Gastrocnemius medialis (tissue), 4 donors: ENCODE results near the gene ARSI.

Experiments used
- POLR2A ChIP-seq, 2 donors: fragments of 450-650 bp; IDR thresholded peaks; one replicate each; pipeline ENCODE4 v1.6.1; 2017; ENCODE audit warnings: antibody characterized with exemption in 2 of 2, mild to moderate bottlenecking in 2 of 2, moderate library complexity in 2 of 2
- TF ChIP-seq, protein P1 (sequence below), 5 experiments: fragments of 450-650 bp in 3 of 5; fragments of 200-600 bp in 2 of 5; sonication (generic) in 2 of 5; IDR thresholded peaks in 4 of 5; conservative IDR thresholded peaks in 1 of 5; 1 replicate in 4 of 5; 2 replicates in 1 of 5; pipeline ENCODE4 v1.5.1; 2016 to 2019; ENCODE audit warnings: antibody characterized with exemption in 5 of 5, mild to moderate bottlenecking in 3 of 5, moderate library complexity in 3 of 5

DNA sequence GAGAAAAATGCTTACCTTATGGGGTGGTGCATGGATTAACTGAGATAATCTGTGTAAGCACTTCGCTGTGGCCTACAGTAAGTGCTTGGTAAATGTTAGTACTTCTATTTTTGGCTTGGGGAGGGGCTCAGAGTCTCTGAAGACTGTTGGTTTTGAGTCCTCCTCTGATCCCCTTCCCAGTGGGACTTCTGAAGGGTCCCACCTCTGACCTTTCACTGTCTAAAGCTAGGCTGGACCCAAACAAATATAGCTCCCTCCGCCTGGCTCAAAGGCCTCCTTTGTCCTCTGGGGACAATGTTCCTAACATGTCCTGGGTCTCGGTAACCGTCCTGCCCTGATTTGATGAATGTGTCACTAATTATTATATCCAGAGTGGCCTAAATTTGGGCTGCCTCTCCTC, 47.9 kb downstream of the ARSI start:
- TF ChIP-seq, protein P1, sequence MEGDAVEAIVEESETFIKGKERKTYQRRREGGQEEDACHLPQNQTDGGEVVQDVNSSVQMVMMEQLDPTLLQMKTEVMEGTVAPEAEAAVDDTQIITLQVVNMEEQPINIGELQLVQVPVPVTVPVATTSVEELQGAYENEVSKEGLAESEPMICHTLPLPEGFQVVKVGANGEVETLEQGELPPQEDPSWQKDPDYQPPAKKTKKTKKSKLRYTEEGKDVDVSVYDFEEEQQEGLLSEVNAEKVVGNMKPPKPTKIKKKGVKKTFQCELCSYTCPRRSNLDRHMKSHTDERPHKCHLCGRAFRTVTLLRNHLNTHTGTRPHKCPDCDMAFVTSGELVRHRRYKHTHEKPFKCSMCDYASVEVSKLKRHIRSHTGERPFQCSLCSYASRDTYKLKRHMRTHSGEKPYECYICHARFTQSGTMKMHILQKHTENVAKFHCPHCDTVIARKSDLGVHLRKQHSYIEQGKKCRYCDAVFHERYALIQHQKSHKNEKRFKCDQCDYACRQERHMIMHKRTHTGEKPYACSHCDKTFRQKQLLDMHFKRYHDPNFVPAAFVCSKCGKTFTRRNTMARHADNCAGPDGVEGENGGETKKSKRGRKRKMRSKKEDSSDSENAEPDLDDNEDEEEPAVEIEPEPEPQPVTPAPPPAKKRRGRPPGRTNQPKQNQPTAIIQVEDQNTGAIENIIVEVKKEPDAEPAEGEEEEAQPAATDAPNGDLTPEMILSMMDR (IDR thresholded peaks at IDR 0.05 in 4 of 5, conservative IDR thresholded peaks at IDR 0.05 in 1 of 5): no peak
- no peak for TF ChIP-seq POLR2A (IDR thresholded peaks at IDR 0.05)
